Stimulated activated CD4-positive, alpha-beta T cell treated with anti-CD3 and anti-CD28 coated beads, Interleukin-12 subunit alpha, Interleukin-12 subunit beta, amount 100 ng/mL, for 48 hours (primary cell): ENCODE data around the gene SDF4.

Source experiments
- DNase-seq, 3 donors: peaks; one replicate each; pipeline ENCODE4 v3.0.0-alpha.2; 2020; ENCODE audit warnings: low read depth in 2 of 3, low spot score in 1 of 3

The SDF4 gene

GRCh38 chr1:1229770-1230169 is 2.0 kb downstream of the SDF4 start:
- DNase-seq: no peak

DNA sequence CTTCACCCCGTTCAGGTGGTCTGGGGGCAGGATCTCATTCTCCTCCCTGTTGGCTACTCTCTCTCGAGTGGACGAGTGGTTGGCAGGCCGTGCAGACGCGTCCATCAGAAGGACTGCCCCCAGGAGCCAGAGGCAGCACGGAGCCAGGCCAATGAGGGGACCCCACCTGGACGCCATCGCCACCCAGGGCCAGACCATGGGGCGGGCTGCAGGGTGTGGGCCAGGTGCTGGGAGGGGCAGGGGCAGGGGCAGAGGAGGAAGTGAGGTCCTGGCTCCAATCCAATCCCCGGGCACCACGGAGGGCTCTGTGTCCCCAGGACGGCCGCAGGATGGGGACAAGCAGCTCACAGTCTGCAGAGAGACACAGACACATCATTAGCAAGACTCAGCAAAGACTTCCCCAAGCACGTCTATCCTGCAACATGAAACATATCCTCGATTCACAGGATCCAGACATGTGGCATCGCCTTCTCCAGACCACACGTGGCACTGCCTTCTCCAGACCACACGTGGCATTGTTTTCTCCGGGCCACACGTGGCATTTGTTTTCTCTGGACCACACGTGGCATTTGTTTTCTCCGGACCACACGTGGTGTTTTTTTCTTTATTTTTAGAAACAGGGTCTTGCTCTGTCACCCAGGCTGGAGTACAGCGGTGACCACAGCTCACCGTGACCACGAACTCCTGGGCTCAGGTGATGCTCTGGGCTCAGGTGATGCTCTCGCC is 3.0 kb downstream of the SDF4 start:
- DNase-seq: no peak

DNA sequence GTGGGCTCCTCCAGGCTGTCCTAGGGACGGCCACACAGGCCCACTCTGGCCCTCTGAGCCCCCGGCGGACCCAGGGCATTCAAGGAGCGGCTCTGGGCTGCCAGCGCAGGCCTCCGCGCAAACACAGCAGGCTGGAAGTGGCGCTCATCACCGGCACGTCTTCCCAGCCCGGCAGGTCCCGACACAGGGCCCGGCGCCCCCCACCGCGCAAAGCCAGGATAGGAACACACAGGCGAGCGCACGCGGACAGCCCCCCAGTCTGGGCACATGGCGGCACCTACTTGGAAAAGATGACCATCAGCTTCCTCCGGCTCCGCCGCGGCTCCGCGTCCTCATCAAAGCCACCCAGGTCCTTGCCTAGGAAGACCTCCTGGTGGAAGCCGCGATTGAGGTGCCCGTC is 3.6 kb downstream of the SDF4 start:
- DNase-seq: no peak

GRCh38 chr1:1227386-1227785 is 4.4 kb downstream of the SDF4 start:
- no peak for DNase-seq

GRCh38 chr1:1226566-1227362 is 5.0 kb downstream of the SDF4 start:
- no peak for DNase-seq

- DNase-seq: no peak
Measured at GRCh38 chr1:1225913-1226312, 5.9 kb downstream of the SDF4 start.

DNA sequence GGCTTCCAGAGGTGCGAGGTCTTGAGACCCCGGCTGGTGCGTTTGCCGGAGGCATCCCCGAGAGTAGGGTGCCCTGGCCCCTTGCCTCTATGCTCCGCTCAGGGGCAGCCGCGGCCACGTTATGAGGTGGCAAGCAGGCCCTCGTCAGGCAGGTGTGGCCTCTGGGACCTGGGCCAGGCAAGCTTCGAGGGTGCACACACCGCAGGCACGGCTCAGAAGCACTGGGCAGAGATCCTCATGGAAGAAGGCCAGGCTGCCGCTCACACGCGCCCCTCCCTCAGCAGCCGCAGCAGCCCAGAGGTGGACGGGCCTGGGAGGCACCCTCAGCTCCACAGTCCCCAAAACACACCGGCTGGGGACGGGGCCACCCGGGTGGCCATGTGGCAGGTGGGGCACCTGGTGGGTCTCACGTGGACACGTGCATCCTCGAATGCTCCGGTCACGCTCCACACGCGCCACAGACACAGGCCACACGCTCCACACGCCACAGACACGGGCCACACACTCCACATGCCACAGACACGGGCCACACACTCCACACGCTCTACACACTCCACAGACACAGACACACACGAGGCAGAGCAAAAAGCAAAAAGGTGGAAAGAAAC is 6.5 kb downstream of the SDF4 start:
- no peak for DNase-seq

DNA sequence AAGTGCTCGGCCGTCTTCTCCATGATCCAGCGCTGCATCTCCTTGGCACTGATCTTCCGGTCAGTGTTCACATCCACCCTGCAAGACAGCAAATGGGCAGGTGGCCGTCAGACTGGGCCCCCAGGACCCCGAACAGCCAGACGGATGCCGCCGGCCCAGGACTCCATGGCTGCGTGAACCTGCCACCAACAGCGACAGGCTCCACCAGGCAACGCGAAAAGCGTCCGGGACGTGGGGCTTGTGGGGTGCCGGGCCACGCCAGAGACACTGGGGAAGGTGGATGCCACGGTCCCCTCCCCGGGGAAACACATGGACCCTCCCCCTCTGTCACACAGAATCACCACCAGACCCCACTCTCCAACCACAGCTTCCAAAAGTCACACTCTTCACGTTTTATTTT is 7.9 kb downstream of the SDF4 start:
- no peak for DNase-seq

- no peak for DNase-seq
Measured at GRCh38 chr1:1223321-1223720, 8.5 kb downstream of the SDF4 start.

DNA sequence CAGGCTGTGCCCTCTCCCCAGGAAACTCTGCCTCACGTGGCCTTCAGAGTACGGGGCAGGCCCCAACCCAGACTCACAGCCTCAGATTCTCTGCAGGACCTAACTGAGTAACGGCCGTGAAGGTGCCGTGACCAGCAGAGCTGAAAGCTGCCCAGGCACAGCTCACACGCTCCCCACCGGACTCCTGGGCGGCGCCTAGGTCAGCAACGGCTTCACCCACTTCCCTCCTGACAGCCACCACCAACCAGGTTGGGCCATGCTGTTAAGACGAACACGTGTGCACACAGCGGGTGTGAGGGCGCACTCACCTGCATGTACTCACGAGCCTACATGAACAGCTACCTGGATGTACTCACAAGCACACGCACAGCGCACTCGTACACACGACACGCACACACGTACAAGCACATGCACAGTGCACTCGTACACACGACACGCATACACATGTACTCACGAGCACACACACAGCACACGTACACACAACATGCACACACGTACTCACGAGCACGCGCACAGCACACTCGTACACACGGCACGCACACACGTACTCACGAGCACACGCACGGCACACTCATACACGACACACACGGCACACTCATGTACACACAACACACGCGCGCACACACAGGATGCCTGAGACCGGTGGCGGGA is 9.1 kb downstream of the SDF4 start:
- no peak for DNase-seq

DNA sequence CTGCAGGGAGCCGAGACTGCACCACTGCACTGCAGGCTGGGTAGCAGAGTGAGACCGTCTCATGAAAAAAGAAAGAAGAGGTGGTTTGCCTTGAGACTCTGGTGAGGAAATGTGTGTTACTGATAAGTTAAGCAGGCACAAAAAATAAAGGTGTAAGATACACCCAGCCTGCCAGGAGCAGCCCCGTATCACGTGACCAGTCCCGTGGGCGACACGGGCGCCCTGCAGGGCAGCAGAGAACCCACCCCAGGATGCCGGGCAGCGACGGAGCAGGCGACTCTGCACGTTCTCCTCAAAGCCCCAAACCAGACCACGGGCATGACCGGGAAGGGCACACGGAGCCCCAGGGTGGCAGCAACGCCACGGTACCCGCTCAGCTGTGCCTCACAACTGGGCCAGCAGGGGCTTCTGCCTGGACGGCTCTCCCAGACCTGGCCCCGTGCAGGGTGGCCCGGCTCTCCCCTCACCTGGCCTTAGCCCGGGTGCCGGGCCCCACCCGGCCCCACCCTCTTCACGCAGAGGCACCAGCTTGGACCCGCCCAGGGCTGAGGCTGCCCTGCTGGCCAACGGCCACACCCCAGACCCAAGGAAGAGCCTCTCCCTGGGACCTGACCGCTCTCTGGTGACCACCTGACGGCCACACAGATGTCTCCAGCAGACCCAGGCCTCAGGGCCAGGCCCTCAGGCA is 9.8 kb downstream of the SDF4 start:
- no peak for DNase-seq

DNA sequence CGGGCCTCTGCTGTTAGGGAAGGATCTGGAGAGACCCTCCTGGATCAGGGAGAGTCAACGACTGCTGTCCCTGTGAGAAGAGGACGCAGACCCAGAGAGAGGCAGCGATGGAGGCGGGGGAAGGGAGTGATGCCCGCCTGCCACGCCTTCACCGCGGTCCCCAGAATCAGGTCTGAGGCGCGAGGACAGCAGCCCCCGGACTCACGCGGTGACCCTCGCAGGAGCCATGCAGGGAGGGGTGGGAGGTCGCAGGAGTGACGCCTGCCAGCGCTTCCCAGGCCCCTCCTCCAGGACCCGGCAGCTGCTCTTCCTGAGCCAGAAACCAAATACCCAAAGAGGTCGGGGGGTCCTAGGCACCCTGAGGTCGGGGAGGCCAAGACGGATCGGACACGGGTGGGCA is 11.6 kb downstream of the SDF4 start:
- DNase-seq: no peak

DNA sequence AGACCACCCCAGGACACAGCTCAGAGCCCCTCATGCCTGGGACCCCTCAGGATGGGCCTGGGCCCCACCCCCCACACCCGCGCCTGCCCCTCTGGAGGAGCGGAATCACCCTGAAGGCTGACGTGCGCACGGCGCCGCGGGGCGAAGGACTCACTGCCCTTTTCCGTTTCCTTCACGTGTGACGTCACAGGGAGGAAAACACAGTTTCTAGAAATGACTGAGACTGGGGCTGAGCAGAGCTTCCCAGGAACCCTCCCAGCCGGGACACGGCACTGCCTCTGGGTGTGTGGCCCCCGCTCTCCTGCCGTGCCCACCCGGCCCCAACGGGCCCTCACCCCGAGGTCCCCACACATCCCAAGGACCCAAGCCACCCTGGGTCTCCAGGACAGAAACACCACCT is 12.5 kb downstream of the SDF4 start:
- peak in 1 of 3 donors; percentile 59 for DNase-seq

- DNase-seq: no peak
Measured at GRCh38 chr1:1218524-1219200, 13.1 kb downstream of the SDF4 start.

GRCh38 chr1:1217621-1218523 is 13.9 kb downstream of the SDF4 start:
- peak in 1 of 3 donors; percentile 56 for DNase-seq

- peak in 1 of 3 donors; percentile 61 for DNase-seq
Measured at GRCh38 chr1:1216770-1217620, 14.8 kb downstream of the SDF4 start.

DNA sequence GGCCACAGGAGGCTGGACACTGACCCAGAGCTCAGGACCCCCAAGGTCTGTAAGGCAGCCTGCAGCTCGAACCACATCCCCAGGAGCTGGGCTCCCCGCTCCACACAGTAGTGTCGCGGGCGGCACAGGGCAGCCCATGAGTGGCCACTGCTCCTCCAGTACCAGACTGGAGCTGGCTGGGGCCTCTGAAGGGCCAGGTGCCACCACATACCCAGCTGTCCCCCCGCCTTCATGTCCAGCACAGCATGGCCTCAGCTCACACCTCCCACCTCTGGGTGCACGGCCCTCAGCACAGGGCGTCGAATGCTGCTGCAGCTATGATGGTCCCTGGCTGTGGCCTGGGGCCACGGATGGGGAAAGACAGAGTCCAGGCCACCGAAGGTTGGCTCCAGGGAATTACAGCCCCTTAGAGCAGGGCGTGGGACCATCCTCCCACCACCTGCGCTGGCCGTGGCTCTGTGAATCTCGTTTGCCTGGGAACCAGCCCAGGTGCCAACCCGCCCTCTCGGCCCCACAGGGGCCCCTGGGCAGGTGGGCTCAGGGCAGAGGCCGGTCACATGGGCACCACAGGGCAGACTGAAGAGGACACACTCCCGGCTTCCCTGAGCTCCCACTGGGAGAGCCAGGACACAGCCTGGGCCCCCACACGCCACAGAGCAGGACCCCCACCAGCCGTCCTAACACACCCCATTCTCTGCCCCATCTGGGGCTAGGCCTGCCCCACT is 15.8 kb downstream of the SDF4 start:
- no peak for DNase-seq

DNA sequence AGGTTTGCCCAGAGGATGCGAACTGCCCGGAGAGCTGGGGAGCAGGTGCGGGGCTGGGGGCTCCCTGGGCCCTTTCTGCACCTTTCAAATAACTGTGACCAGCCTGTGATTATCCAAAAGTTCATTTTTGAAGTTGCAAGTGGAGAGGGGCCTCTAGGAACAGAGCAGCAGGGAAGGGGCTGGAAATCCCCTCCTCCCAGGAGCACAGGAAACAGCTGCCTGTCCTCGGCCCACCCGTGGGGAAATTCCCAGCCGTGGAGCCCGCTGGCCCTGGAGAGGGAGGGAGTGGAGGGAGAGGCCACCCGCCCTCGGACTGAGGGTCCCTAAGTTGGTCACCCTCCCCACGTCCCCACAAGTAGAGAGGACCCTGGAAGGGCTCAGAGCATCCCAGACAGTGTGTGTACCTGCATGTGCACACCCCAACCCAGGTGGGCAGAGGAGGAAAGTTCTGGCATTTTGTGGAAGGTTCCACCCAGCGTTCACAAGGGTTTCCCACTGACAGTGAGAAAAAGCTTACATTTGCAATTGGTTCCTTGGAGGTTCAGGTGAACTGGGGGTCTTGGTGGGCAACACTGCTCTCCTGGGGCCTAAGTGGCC is 16.6 kb downstream of the SDF4 start:
- DNase-seq: no peak
